22Rv1 (cell line): ENCODE results near the gene TLR10.

Source experiments
- CTCF ChIP-seq: fragments of 450-650 bp; IDR thresholded peaks from 2 replicates; pipeline ENCODE4 v1.5.1; 2017; ENCODE audit warnings: mild to moderate bottlenecking
- ZFX ChIP-seq: fragments of 450-650 bp; IDR thresholded peaks from 2 replicates; pipeline ENCODE4 v1.6.1; 2017; ENCODE audit warnings: antibody characterized with exemption, borderline replicate concordance

DNA sequence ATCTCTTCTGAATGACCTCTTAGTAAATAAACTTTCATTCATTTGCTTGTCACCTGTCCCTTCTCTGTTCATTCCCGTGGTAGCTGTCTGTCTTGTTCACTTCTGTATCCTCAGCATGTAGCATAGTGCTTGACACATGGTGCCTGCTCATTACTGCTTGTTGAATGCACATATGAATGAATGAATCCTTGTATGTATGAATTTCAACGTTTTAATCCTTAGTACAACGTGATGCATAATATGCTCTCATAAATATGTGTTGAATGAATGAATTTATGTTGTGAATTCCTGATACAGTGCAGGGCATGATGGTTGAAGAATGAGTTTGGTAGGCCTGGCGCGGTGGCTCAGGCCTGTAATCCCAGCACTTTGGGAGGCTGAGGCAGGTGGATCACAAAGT lies 3.0 kb downstream of the TLR10 start:
- TF ChIP-seq CTCF (no peak), ZFX (no peak)
